ENCODE results near the gene NOL9.

- TF ChIP-seq TCF7L2 (IDR thresholded peaks at IDR 0.05; ENCODE audit: low read depth, low read length) (no peak), ZNF614 (CRISPR knock-in tag; IDR thresholded peaks at IDR 0.05; ENCODE audit: borderline replicate concordance) (no peak)
Measured at GRCh38 chr1:6491966-6492365, 62.3 kb downstream of the NOL9 start.
